GM19023 (cell line): ENCODE results near the gene CWC22.

ENCODE experiments used
- ATAC-seq: cut with Tn5 transposase; IDR thresholded peaks from one replicate; pipeline ENCODE4 v1.9.1; 2021; ENCODE audit warnings: mild to moderate bottlenecking, moderate library complexity; ENCODE audit not compliant: unreplicated experiment

Gene CWC22

DNA sequence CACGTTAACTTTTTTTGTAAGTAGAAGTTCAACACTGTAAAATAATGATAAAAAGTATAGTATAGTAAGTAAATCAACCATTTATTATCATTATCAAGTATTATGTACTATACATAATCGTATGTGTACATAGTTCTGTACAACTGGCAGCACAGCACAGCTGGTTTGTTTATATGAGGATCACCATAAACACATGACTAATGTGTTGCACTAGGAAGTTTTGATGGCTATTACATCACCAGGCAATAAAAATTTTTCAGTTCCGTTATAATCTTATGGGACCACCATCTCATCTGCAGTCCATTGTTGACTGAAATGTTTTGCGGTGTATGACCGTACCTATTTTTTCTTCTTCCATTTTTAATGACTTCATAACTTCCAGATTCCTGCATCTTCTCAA is 106.4 kb downstream of the CWC22 start:
- no peak for ATAC-seq

DNA sequence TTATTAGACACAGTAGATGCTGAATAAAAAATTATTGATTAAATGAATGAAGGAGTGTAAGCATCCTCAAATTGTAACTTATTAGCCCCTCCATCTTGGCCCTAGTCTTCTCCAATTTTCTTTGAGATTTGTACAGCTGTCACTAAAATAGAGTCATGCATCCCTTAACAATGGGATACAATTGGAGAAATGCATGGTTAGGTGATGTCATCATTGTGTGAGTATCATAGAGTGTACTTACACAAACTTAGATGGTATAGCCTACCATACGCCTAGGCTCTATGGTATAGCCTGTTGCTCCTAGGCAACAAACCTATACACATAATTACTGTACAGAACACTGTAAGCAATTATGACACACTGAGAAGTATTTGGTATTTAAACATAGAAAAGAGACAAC is 107.4 kb downstream of the CWC22 start:
- no peak for ATAC-seq

DNA sequence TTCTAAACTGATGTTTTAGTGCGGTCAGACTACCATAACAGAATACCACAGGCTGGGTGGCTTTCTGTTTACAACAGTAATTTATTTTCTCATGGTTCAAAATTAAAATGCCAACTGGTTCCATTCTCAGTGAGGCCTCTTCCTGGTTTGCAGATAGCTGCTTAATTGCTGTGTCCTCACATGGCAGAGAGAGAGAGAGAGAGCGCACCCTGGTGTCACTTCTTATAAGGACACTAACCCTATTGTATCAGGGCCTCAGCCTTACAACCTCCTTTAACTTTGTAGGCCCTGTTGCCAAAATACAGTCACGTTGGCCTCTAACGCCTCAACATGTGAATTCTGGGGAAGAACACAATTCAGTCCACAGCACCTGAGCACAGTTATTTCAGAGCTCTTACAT is 108.2 kb downstream of the CWC22 start:
- peak; percentile 80 for ATAC-seq
